KOPT-K1 (cell line): ENCODE measurements around the gene CFAP46.

Experiments used
- H3K27ac ChIP-seq: fragments of 200-600 bp; sonication (generic); 2 replicates; pipeline ENCODE4 v1.5.1; 2016; ENCODE audit warnings: antibody characterized with exemption, mild to moderate bottlenecking, low read depth, low read length; ENCODE audit not compliant: poor library complexity, severe bottlenecking
- H3K36me3 ChIP-seq: fragments of 200-600 bp; sonication (generic); 2 replicates; pipeline ENCODE4 v1.5.1; 2017; ENCODE audit warnings: antibody characterized with exemption, mild to moderate bottlenecking, low read length, moderate library complexity; ENCODE audit not compliant: insufficient read depth
- H3K9me3 ChIP-seq: fragments of 200-600 bp; sonication (generic); 2 replicates; pipeline ENCODE4 v1.5.1; 2017; ENCODE audit warnings: antibody characterized with exemption, low read length, mild to moderate bottlenecking; ENCODE audit not compliant: insufficient read depth, poor library complexity, severe bottlenecking

CFAP46 gene

DNA sequence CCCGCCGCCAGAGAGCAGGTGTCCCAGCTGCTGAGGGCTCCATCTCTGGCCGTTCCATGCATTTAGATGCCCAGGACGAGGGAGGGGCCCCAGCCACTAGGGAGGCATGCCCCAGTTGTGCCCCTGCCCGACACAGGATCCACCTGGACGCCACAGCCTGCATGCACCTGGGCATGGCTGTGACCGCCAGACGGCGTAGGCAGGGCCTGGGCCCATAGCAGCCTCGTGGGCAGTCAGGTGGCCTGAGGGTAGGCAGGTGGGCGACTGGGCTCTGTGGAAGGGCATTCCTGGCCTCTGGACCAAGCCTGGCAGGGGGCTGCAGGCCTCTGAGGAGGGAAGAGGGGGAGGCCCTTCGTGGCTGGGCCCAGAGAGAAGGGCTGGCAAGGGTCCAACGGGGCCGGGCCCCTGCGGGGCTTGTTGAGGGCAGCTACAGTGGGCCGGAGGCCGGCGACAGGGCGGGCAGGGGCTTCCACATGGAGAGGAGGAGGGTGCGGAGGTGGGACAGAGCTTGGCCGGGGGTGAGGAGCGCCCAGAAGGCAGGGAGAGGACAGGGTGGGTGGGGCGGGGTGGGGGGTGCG, 80.4 kb downstream of the CFAP46 start:
- H3K9me3 ChIP-seq = no peaks in the 10 kb centered on the region
- H3K27ac ChIP-seq = no peak overlapping the region
- no peaks in the 10 kb centered on the region for H3K36me3 ChIP-seq

DNA sequence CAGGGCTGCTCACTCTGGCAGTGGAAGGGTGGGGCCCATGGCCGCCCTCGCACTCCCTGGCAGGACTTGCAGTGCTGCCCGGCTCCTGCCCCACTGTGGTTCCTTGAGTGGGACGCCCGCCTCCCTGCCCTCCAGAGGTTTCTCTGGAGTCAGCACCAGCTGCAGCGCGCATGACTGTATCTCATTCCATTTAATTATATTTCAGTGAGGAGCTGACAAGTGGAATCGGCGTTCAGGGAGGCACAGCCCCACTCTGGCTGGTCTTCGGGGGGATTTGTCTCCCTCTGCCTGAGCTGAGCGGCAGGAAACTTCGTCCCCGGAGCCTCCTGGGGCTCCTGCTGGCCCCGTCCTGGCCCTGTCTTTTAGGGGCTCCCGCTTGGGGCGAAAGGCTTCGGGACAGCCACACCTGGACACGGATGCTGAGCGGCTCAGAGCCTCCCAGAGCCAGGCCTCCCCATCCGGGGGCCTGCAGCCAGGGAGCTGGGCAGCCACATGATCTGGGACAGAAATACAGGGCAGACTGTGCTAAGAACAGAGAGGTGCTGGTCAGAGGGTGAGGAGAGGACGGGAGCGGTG, 81.2 kb downstream of the CFAP46 start:
- no peak overlapping the region for H3K27ac ChIP-seq
- no peaks in the 10 kb centered on the region for H3K36me3 ChIP-seq
- H3K9me3 ChIP-seq = no peaks in the 10 kb centered on the region

GRCh38 chr10:132860532-132860931, 81.8 kb downstream of the CFAP46 start:
- Histone ChIP-seq H3K36me3 (no peaks in the 10 kb centered on the region), H3K9me3 (no peaks in the 10 kb centered on the region), H3K27ac (no peak overlapping the region)

GRCh38 chr10:132859084-132859855, 83.1 kb downstream of the CFAP46 start:
- Histone ChIP-seq H3K36me3 (no peaks in the 10 kb centered on the region), H3K9me3 (no peaks in the 10 kb centered on the region), H3K27ac (no peak overlapping the region)

DNA sequence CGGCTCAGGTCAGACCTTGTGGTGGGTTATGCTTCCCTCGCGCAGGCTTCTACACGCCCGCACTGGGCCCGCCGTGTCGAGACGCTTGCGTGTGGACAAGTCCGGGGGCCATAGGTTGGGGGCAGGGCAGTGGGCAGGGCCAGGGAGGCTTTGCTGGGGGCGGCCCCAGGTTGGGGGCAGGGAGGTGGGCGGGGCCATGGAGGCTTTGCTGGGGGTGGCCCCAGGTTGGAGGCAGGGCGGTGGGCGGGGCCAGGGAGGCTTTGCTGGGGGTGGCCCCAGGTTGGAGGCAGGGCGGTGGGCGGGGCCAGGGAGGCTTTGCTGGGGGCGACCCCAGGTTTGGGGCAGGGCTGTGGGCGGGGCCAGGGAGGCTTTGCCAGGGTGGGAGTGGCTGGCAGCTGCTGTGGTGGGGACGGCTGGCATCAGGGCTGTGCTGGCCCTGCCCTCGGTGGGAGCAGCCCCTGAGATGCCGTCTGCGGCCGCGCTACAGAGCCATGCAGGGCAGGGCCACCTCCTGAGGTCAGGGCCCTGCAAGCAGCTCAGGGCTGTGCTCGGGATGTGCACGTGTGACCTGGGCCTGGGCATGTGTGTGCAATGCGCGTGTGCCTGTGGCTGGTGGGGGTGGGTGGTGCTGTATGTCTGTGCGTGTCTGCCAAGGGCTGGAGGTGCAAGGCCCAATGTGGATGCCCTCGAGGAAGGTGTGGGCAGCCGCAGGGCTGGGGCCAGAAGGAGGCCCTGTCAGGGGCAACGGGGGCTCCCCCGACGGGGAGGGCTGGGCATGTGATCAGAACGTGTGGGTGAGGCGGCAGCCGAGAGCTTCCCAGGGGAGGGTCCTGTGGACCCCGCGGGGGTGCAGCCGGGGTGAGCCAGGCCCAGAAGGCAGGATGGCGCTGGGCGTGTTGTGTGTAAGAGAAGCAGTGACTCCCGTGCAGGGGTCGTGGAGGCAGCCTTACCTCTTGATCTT, 84.0 kb downstream of the CFAP46 start:
- H3K9me3 ChIP-seq = no peaks in the 10 kb centered on the region
- no peak overlapping the region for H3K27ac ChIP-seq

GRCh38 chr10:132856869-132857524, 85.4 kb downstream of the CFAP46 start:
- no peak overlapping the region for H3K27ac ChIP-seq
- H3K9me3 ChIP-seq = no peaks in the 10 kb centered on the region
- H3K36me3 ChIP-seq = no peaks in the 10 kb centered on the region

More for the DNA sequence above, 84.0 kb downstream of the CFAP46 start:
- no peaks in the 10 kb centered on the region for H3K36me3 ChIP-seq

DNA sequence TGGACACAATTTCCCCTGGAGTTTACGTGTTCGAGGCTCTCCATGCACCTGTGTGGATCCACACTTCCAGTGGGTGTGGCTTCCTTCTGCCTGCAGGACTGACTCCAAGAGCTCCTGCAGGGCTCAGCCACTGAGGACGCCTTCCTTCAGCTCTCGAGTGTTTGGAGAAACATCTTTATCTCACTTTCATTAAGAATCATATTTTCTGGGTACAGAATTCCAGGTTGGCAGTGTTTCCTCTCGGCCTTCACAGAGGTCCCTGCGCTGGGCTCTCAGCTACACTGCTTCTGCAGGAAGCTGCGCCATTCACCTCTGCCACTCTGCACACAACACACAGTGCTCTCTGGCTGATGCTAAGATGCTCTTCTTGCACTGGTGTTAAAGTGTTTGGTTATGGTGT, 86.5 kb downstream of the CFAP46 start:
- no peak overlapping the region for H3K27ac ChIP-seq
- no peaks in the 10 kb centered on the region for H3K36me3 ChIP-seq
- no peaks in the 10 kb centered on the region for H3K9me3 ChIP-seq

DNA sequence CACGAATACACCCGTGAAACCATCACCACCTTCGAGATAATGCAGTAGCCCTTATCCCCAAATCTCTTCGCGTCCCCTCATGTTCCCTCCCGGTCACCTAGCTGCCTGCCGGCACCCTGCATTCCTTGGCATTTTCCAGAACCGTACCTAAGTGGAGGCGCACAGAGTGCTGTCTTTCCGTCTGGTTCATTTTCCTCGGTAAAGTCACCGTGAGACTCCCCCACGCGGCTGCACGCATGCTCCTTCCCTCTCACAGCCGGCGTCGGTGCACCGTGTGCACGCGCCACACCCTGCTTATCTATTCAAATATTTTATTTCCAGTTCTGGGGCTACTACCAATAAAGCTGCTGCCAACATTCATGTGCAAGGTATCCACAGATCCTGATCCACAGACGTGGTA, 90.9 kb downstream of the CFAP46 start:
- H3K9me3 ChIP-seq = no peaks in the 10 kb centered on the region
- no peak overlapping the region for H3K27ac ChIP-seq
- H3K36me3 ChIP-seq = no peaks in the 10 kb centered on the region

GRCh38 chr10:132850896-132851295, 91.5 kb downstream of the CFAP46 start:
- H3K9me3 ChIP-seq = no peaks in the 10 kb centered on the region
- H3K36me3 ChIP-seq = no peaks in the 10 kb centered on the region
- no peak overlapping the region for H3K27ac ChIP-seq

GRCh38 chr10:132850246-132850645, 92.1 kb downstream of the CFAP46 start:
- H3K9me3 ChIP-seq = no peaks in the 10 kb centered on the region
- H3K36me3 ChIP-seq = no peaks in the 10 kb centered on the region
- no peak overlapping the region for H3K27ac ChIP-seq

DNA sequence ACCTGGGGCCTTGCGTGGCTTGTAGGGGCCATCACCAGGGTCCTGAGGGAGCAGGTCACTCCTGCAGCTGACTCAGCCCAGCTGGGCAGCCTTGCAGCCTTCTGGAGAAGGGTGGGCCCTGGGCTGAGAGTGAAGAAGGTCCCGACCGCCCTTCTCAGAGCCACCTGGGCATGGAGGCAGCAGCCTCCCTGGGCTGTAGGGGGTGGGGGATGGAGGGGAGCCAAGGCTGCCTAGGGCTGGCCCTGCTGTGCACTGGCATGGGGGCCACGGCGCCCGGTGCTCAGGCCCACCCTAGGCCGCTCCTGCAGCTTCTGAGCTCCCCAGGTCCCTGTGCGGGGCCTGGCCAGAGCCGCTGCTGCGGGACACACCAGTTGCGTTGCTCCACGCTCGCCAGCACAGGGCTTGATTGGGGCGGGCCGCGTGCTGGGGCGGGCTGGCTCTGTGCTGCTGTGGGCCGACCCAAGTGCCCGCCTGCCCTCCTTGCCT, 92.8 kb downstream of the CFAP46 start:
- Histone ChIP-seq H3K27ac (no peak overlapping the region), H3K9me3 (no peaks in the 10 kb centered on the region)

GRCh38 chr10:132848951-132849545, 93.3 kb downstream of the CFAP46 start:
- H3K27ac ChIP-seq = no peak overlapping the region

More for the DNA sequence above, 92.8 kb downstream of the CFAP46 start:
- H3K36me3 ChIP-seq = no peaks in the 10 kb centered on the region

GRCh38 chr10:132848291-132848701, 94.1 kb downstream of the CFAP46 start:
- no peaks in the 10 kb centered on the region for H3K9me3 ChIP-seq
- H3K27ac ChIP-seq = no peak overlapping the region
- no peaks in the 10 kb centered on the region for H3K36me3 ChIP-seq

More at GRCh38 chr10:132848951-132849545, 93.3 kb downstream of the CFAP46 start:
- no peaks in the 10 kb centered on the region for H3K9me3 ChIP-seq
- no peaks in the 10 kb centered on the region for H3K36me3 ChIP-seq

DNA sequence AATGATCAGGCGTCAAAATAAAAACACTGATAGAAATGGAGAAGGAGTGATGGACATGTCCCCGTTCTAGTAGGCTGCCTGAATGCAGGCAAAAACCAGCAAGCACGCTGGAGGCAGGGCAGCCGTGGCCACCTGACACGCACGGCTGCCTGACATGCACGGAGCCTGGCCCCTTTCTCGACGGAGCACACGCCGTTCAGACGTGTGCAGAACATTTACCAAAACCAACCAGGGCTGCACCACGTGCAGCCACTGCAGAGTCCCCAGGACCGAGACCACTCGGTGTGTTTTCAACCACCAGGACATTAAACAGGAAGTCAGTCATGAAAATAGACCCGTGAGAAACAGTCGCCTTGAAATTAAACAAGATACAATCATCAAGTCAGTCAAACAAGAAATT, 94.5 kb downstream of the CFAP46 start:
- no peaks in the 10 kb centered on the region for H3K36me3 ChIP-seq
- H3K27ac ChIP-seq = no peak overlapping the region
- peaks cover 4% of the 10 kb centered on the region for H3K9me3 ChIP-seq
